K562 (cell line): ENCODE measurements around the gene MRRF. TPM values are rescaled to one million over a fixed set of nuclear protein-coding genes. Genes with fewer than 3 reads are reported as not detected.

Experiments
- ATAC-seq: fragments of 200-7000 bp; cut with Tn5 transposase; 3 replicates; pipeline ENCODE4 v1.9.1; 2020; ENCODE audit warnings: moderate library complexity
- BruUV-seq: library from RNA; stranded (reverse); fragments of 400-500 nt; replicated peaks from 2 replicates; lab custom pipeline; 2021; lab: Mats Ljungman, UMichigan
- CTCF ChIA-PET: fragments of 300-600 bp; formaldehyde crosslinking; extraction: SDS; loops from one replicate; lab custom pipeline; 2021; ENCODE audit warnings: low intra/inter-chr PET ratio; lab: Yijun Ruan, JAX
- POLR2A ChIA-PET: fragments of 300-600, 350-650 bp; sonication (Branson Sonifier 250); formaldehyde crosslinking; extraction: SDS; loops from one replicate; lab custom pipeline; 2021; ENCODE audit warnings: antibody characterized with exemption, inconsistent platforms; lab: Yijun Ruan, JAX
- DNase-seq, 4 experiments: peaks; one replicate each; pipeline versions ENCODE4 v3.0.0 to v3.0.0-alpha.2; 2011 to 2018; ENCODE audit warnings: low spot score in 3 of 4, mixed read lengths in 3 of 4; ENCODE audit errors: extremely low read depth in 1 of 4
- FAIRE-seq: peaks from 2 replicates; lab custom pipeline; 2011; peaks lifted over from hg19 to GRCh38; lab: Jason Lieb, UNC
- H2AFZ ChIP-seq: 2 replicates; pipeline ENCODE4 v1.6.0; 2011; ENCODE audit warnings: low read depth, low read length, control low read depth, inconsistent platforms
- H3K27ac ChIP-seq: fragments of 200-600 bp; 3 replicates; pipeline ENCODE4 v1.8.0; 2011; ENCODE audit warnings: low read depth, mild to moderate bottlenecking, control low read depth, inconsistent platforms, low read length, moderate library complexity, mixed read lengths; ENCODE audit errors: extremely low read depth
- H3K27me3 ChIP-seq, 2 experiments: fragments of 300-600 bp in 1 of 2; 2 replicates in 1 of 2; 3 replicates in 1 of 2; pipeline versions ENCODE4 v1.6.0 to v1.8.0; 2011; ENCODE audit warnings: inconsistent platforms in 2 of 2, low read length in 2 of 2, mild to moderate bottlenecking in 1 of 2, mixed read lengths in 1 of 2, moderate library complexity in 1 of 2; ENCODE audit not compliant: control insufficient read depth in 2 of 2, insufficient read depth in 2 of 2
- H3K36me3 ChIP-seq: fragments of 300-600 bp; 3 replicates; pipeline ENCODE4 v1.8.0; 2011; ENCODE audit warnings: mild to moderate bottlenecking, low read length, inconsistent platforms; ENCODE audit not compliant: control insufficient read depth, insufficient read depth
- H3K4me1 ChIP-seq, 2 experiments: fragments of 200-600 bp in 1 of 2; replicated peaks in 1 of 2; 2 replicates in 1 of 2; 3 replicates in 1 of 2; pipeline versions ENCODE4 v1.5.1 to v1.8.0; 2011; ENCODE audit warnings: inconsistent platforms in 2 of 2, low read length in 2 of 2, mild to moderate bottlenecking in 1 of 2, mixed read lengths in 1 of 2, moderate library complexity in 1 of 2; ENCODE audit not compliant: control insufficient read depth in 2 of 2, insufficient read depth in 2 of 2
- H3K4me2 ChIP-seq: 2 replicates; pipeline ENCODE4 v1.6.1; 2011; ENCODE audit warnings: low read length, control low read depth, inconsistent platforms, mixed read lengths; ENCODE audit not compliant: insufficient read depth
- H3K4me3 ChIP-seq: fragments of 200-600 bp; sonication (generic), shearing (Covaris generic); 2 replicates; pipeline ENCODE4 v1.5.1; 2016; ENCODE audit warnings: control low read depth, inconsistent platforms
- H3K79me2 ChIP-seq: fragments of 200-600 bp; 3 replicates; pipeline ENCODE4 v1.8.0; 2011; ENCODE audit warnings: low read length, inconsistent platforms; ENCODE audit not compliant: control insufficient read depth, insufficient read depth
- H3K9ac ChIP-seq, 2 experiments: 2 replicates each; pipeline versions ENCODE4 v1.6.0 to v1.6.1; 2011; ENCODE audit warnings: low read depth in 2 of 2, low read length in 2 of 2, control low read depth in 1 of 2, inconsistent platforms in 1 of 2, mild to moderate bottlenecking in 1 of 2, mixed read lengths in 1 of 2; ENCODE audit not compliant: insufficient read depth in 1 of 2
- H3K9me1 ChIP-seq: one replicate; pipeline ENCODE4 v1.6.0; 2011; ENCODE audit warnings: inconsistent platforms, mild to moderate bottlenecking, low read length, moderate library complexity; ENCODE audit not compliant: control insufficient read depth, insufficient read depth
- H3K9me3 ChIP-seq: replicated peaks from 2 replicates; pipeline ENCODE4 v1.5.1; 2011; ENCODE audit warnings: low read depth, low read length, inconsistent platforms; ENCODE audit not compliant: control insufficient read depth, insufficient read depth
- H4K20me1 ChIP-seq: replicated peaks from 2 replicates; pipeline ENCODE4 v1.6.1; 2011; ENCODE audit warnings: low read length, inconsistent platforms, mixed read lengths; ENCODE audit not compliant: control insufficient read depth, insufficient read depth
- ELF4 ChIP-seq: fragments of 450-650 bp; formaldehyde crosslinking; IDR thresholded peaks from 2 replicates; pipeline ENCODE4 v1.4.0; 2022; ENCODE audit warnings: missing genetic modification characterization
- FOXJ2 ChIP-seq: fragments of 200-800 bp; sonication (Bioruptor generic); IDR thresholded peaks from 2 replicates; pipeline ENCODE4 v1.6.1; 2016; ENCODE audit warnings: missing genetic modification characterization, missing compliant biosample characterization
- HMG20B ChIP-seq: fragments of 250-450 bp; sonication (Bioruptor Pico); IDR thresholded peaks from 2 replicates; pipeline ENCODE4 v1.5.0; 2021; ENCODE audit warnings: mild to moderate bottlenecking
- PHB ChIP-seq: fragments of 250-450 bp; sonication (Bioruptor Pico); IDR thresholded peaks from 2 replicates; pipeline ENCODE4 v1.5.0; 2021
- SLC30A9 ChIP-seq: fragments of 250-450 bp; sonication (Bioruptor Pico); IDR thresholded peaks from 2 replicates; pipeline ENCODE4 v1.8.0; 2022; ENCODE audit warnings: mild to moderate bottlenecking, moderate library complexity
- SMC3 ChIP-seq: conservative IDR thresholded peaks from 2 replicates; pipeline ENCODE4 v1.6.1; 2011; ENCODE audit warnings: low read depth, low read length, improper control_type of control experiment; ENCODE audit not compliant: insufficient read depth
- WGBS: fragments of 100-300 bp; shearing (Covaris generic); methylation state at CpG from one replicate; pipeline ENCODE4 v1.1.6; 2016; ENCODE audit warnings: low coverage, mixed read lengths; ENCODE audit not compliant: insufficient coverage; ENCODE audit errors: missing lambda C conversion rate; 5-methylcytosine and 5-hydroxymethylcytosine counted together
- in situ Hi-C: fragments of 300-500 bp; cut with MboI; formaldehyde crosslinking; loops from 4 replicates; pipeline ENCODE4 v1.15.0; 2018; ENCODE audit warnings: inconsistent platforms, mixed read lengths
- intact Hi-C: fragments of 100-400 bp; cut with micrococcal nuclease; formaldehyde crosslinking; loops from 2 replicates; pipeline ENCODE4 v1.14.2; 2022
- polyA plus RNA-seq, 8 experiments: library from polyadenylated mRNA; depleted of rRNA in 4 of 8; stranded (reverse) in 5 of 8; unstranded in 3 of 8; fragments of >200 nt; fragmentation: Nextera tagmentation in 2 of 8; fragmentation: Illumina TruSeq in 1 of 8; extraction: Ambion mirVana in 2 of 8; extraction: Trizol in 1 of 8; gene quantifications; 2 replicates each; pipeline versions ENCODE4 v1.2.1 to v1.2.3, GENCODE V29; 2011 to 2014; ENCODE audit warnings: inconsistent platforms in 1 of 8, missing spikeins in 1 of 8
- total RNA-seq, 7 experiments: library from RNA; depleted of rRNA in 6 of 7; stranded (reverse); fragments of >200 nt in 6 of 7; fragmentation: Illumina TruSeq in 2 of 7; extraction: Trizol in 2 of 7; gene quantifications; 2 replicates each; pipeline versions ENCODE4 v1.2.1 to v1.2.3, GENCODE V29; 2011 to 2021; ENCODE audit warnings: low replicate concordance in 1 of 7
- TF ChIP-seq, protein P1 (sequence below): fragments of 250-450 bp; sonication (Bioruptor Pico); IDR thresholded peaks from 2 replicates; pipeline ENCODE4 v1.9.0; 2021; ENCODE audit warnings: mild to moderate bottlenecking, inconsistent platforms
- TF ChIP-seq, protein P2 (sequence below): fragments of 250-450 bp; sonication (Bioruptor Pico); IDR thresholded peaks from 2 replicates; pipeline ENCODE4 v1.5.1; 2021; ENCODE audit warnings: mild to moderate bottlenecking

MRRF gene
- total and polyA plus RNA-seq, 9 of the 15 experiments (the other 6 are each of a cell fraction or from before 2014, with no cell fraction given) = 55.0 to 105 (median 81.2) TPM

DNA sequence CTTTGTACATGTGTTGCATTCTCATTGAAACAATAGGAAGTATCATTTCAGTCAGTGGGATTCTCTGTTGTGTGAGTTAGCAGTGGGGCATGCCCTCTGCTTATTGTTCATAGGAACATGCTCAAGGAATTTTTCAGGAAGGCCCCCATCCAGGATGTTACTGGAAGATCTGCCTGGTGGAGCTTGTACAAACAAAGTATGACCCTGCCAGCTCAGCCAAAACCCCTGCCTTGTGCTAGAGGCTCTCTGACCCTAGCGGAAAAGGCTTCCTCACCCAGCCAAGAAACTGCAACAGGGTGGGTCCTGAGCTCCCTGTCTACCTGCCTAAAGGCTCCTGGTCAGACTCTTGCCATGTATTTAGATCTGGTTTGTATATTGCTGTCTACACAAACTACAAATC lies 43.2 kb downstream of the MRRF start:
- in situ Hi-C loops = no loop called here
- no peak overlapping the region for H3K27ac ChIP-seq
- H3K9me3 ChIP-seq = no peaks in the 10 kb centered on the region
- no peaks in the 10 kb centered on the region for H3K27me3 ChIP-seq
- no peak overlapping the region for H3K4me3 ChIP-seq
- H3K36me3 ChIP-seq = peaks cover 92% of the 10 kb centered on the region
- intact Hi-C loops = no loop called here
- 100% methylated on average over 1 of the region's 1 CpG for WGBS
- no peak overlapping the region for H3K9ac ChIP-seq
- no peaks in the 10 kb centered on the region for H3K4me1 ChIP-seq
- H3K9me1 ChIP-seq = no peaks in the 10 kb centered on the region
- 0 out of 3 replicates have a peak, but pooled peaks cover 3% of the 10 kb centered on the region for H3K79me2 ChIP-seq
- H4K20me1 ChIP-seq = 0 out of 2 replicates have a peak, but pooled peaks cover 5% of the 10 kb centered on the region
- no peak for FAIRE-seq
- BruUV-seq = no TSS peak
- DNase-seq = no peak
- ChIA-PET CTCF (interaction anchor here (0.7 kb wide), 1 partner anchor 1106 kb away, joined by 5 read pairs; the partner anchor contains the start of gene RAB14), POLR2A (interaction anchor here (0.6 to 1.6 kb wide), 2 partner anchors 11 to 18 kb away, joined by 3 to 4 read pairs; no protein-coding TSS in a partner anchor)
- no peak overlapping the region for H3K4me2 ChIP-seq
- no peak overlapping the region for H2AFZ ChIP-seq
- no peak for TF ChIP-seq PHB (CRISPR knock-in tag)
- no peak for TF ChIP-seq ELF4 (CRISPR knock-in tag)
- TF ChIP-seq, protein P1, sequence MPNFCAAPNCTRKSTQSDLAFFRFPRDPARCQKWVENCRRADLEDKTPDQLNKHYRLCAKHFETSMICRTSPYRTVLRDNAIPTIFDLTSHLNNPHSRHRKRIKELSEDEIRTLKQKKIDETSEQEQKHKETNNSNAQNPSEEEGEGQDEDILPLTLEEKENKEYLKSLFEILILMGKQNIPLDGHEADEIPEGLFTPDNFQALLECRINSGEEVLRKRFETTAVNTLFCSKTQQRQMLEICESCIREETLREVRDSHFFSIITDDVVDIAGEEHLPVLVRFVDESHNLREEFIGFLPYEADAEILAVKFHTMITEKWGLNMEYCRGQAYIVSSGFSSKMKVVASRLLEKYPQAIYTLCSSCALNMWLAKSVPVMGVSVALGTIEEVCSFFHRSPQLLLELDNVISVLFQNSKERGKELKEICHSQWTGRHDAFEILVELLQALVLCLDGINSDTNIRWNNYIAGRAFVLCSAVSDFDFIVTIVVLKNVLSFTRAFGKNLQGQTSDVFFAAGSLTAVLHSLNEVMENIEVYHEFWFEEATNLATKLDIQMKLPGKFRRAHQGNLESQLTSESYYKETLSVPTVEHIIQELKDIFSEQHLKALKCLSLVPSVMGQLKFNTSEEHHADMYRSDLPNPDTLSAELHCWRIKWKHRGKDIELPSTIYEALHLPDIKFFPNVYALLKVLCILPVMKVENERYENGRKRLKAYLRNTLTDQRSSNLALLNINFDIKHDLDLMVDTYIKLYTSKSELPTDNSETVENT (CRISPR knock-in tag) = no peak
- TF ChIP-seq FOXJ2 (tag) = no peak
- TF ChIP-seq, protein P2, sequence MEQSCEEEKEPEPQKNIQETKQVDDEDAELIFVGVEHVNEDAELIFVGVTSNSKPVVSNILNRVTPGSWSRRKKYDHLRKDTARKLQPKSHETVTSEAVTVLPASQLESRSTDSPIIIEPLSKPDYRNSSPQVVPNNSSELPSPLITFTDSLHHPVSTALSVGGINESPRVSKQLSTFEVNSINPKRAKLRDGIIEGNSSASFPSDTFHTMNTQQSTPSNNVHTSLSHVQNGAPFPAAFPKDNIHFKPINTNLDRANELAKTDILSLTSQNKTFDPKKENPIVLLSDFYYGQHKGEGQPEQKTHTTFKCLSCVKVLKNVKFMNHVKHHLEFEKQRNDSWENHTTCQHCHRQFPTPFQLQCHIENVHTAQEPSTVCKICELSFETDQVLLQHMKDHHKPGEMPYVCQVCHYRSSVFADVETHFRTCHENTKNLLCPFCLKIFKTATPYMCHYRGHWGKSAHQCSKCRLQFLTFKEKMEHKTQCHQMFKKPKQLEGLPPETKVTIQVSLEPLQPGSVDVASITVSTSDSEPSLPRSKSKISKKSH (CRISPR knock-in tag) = no peak
- TF ChIP-seq HMG20B = no peak
- TF ChIP-seq SMC3 = no peak
- no peak for TF ChIP-seq SLC30A9 (CRISPR knock-in tag)
- ATAC-seq = no peak
